Fibroblast of gingiva (primary cell): ENCODE data around the gene GP2.
"Not testable (repeated sequence)": the region's sequence is repeated elsewhere in the genome, so short reads cannot be mapped to it uniquely, and the experiment has no call there.

ENCODE experiments used
- DNase-seq: peaks from one replicate; pipeline ENCODE4 v3.0.0-alpha.2; 2011; ENCODE audit warnings: low read depth

The GP2 gene

GRCh38 chr16:20323591-20324117 lies 3.7 kb downstream of the GP2 start:
- DNase-seq = no peak

- DNase-seq = no peak
Measured at GRCh38 chr16:20322696-20323095, 4.6 kb downstream of the GP2 start.

- DNase-seq = no peak
Measured at GRCh38 chr16:20321671-20322070, 5.6 kb downstream of the GP2 start.

GRCh38 chr16:20321051-20321450 lies 6.3 kb downstream of the GP2 start:
- not testable (repeated sequence) for DNase-seq

GRCh38 chr16:20320592-20320991 lies 6.7 kb downstream of the GP2 start:
- DNase-seq = no peak

GRCh38 chr16:20320178-20320577 lies 7.1 kb downstream of the GP2 start:
- DNase-seq = no peak

GRCh38 chr16:20319406-20319805 lies 7.9 kb downstream of the GP2 start:
- no peak for DNase-seq

GRCh38 chr16:20318437-20318836 lies 8.9 kb downstream of the GP2 start:
- DNase-seq = no peak

- no peak for DNase-seq
Measured at GRCh38 chr16:20318006-20318405, 9.3 kb downstream of the GP2 start.

GRCh38 chr16:20317117-20317516 lies 10.2 kb downstream of the GP2 start:
- DNase-seq = no peak

- DNase-seq = no peak
Measured at GRCh38 chr16:20316715-20317114, 10.6 kb downstream of the GP2 start.

- no peak for DNase-seq
Measured at GRCh38 chr16:20315764-20316163, 11.5 kb downstream of the GP2 start.

GRCh38 chr16:20314575-20314974 lies 12.7 kb downstream of the GP2 start:
- DNase-seq = no peak

- DNase-seq = no peak
Measured at GRCh38 chr16:20313741-20314140, 13.6 kb downstream of the GP2 start.

- not testable (repeated sequence) for DNase-seq
Measured at GRCh38 chr16:20312536-20313095, 14.7 kb downstream of the GP2 start.

- DNase-seq = no peak
Measured at GRCh38 chr16:20311548-20311947, 15.8 kb downstream of the GP2 start.

GRCh38 chr16:20310421-20311395 lies 16.6 kb downstream of the GP2 start:
- DNase-seq = no peak

GRCh38 chr16:20309786-20310185 lies 17.5 kb downstream of the GP2 start:
- DNase-seq = no peak

GRCh38 chr16:20308801-20309590 lies 18.3 kb downstream of the GP2 start:
- DNase-seq = no peak

- no peak for DNase-seq
Measured at GRCh38 chr16:20308266-20308665, 19.0 kb downstream of the GP2 start.

- DNase-seq = no peak
Measured at GRCh38 chr16:20307791-20308190, 19.5 kb downstream of the GP2 start.

GRCh38 chr16:20307240-20307671 lies 20.1 kb downstream of the GP2 start:
- no peak for DNase-seq
